Upper lobe of left lung (tissue), 6 donors: Measurements from ENCODE around the gene UACA. TPM values are rescaled to one million over a fixed set of nuclear protein-coding genes. Genes with fewer than 3 reads are reported as not detected.

ENCODE experiments used
- ATAC-seq, 2 donors: fragments of 200-7000 bp; cut with Tn5 transposase; one replicate each; pipeline ENCODE4 v1.9.1; 2022; ENCODE audit warnings: mild to moderate bottlenecking in 2 of 2, moderate library complexity in 2 of 2; ENCODE audit not compliant: low FRiP score in 2 of 2
- DNase-seq, 2 donors: peaks; one replicate each; pipeline ENCODE4 v3.0.0-alpha.2; 2019 to 2020
- H3K27ac ChIP-seq, 4 donors: fragments of 200-600 bp; sonication (generic); one replicate each; pipeline ENCODE4 v1.5.1; 2016 to 2019
- H3K27me3 ChIP-seq, 4 donors: fragments of 200-600 bp; sonication (generic); one replicate each; pipeline ENCODE4 v1.5.1; 2017 to 2019
- H3K36me3 ChIP-seq, 4 donors: fragments of 200-600 bp; sonication (generic); one replicate each; pipeline ENCODE4 v1.5.1; 2016 to 2019
- H3K4me1 ChIP-seq, 4 donors: fragments of 200-600 bp; sonication (generic); one replicate each; pipeline ENCODE4 v1.5.1; 2018 to 2019
- H3K4me3 ChIP-seq, 4 donors: fragments of 200-600 bp; sonication (generic); one replicate each; pipeline ENCODE4 v1.5.1; 2017 to 2019; ENCODE audit warnings: mild to moderate bottlenecking in 2 of 4, moderate library complexity in 1 of 4
- H3K9me3 ChIP-seq, 4 donors: fragments of 200-600 bp; sonication (generic); one replicate each; pipeline ENCODE4 v1.5.1; 2018 to 2019
- CTCF ChIP-seq, 6 experiments: fragments of 450-650 bp in 4 of 6; fragments of 200-600 bp in 2 of 6; sonication (generic) in 2 of 6; IDR thresholded peaks; one replicate each; pipeline ENCODE4 v1.5.1; 2016 to 2019; ENCODE audit warnings: antibody characterized with exemption in 6 of 6
- EP300 ChIP-seq, 4 donors: sonication (generic); formaldehyde crosslinking; IDR thresholded peaks; one replicate each; pipeline ENCODE4 v1.5.1; 2017; ENCODE audit warnings: antibody characterized with exemption in 4 of 4, control low read depth in 2 of 4
- POLR2A ChIP-seq, 4 donors: fragments of 450-650 bp; IDR thresholded peaks; one replicate each; pipeline ENCODE4 v1.5.1; 2016 to 2017; ENCODE audit warnings: antibody characterized with exemption in 4 of 4, mild to moderate bottlenecking in 2 of 4
- POLR2AphosphoS5 ChIP-seq, 2 donors: sonication (generic); formaldehyde crosslinking; IDR thresholded peaks; one replicate each; pipeline ENCODE4 v1.5.1; 2017; ENCODE audit warnings: antibody characterized with exemption in 2 of 2
- WGBS, 2 donors: methylation state at CpG; one replicate each; pipeline ENCODE4 v1.1.5; 2017 to 2018; 5-methylcytosine and 5-hydroxymethylcytosine counted together
- total RNA-seq, 6 donors: library from RNA; depleted of rRNA in 4 of 6; stranded (reverse); fragments of >200 nt in 4 of 6; gene quantifications; one replicate each; pipeline versions ENCODE4 v1.1.0 to v1.2.1, GENCODE V29; 2016 to 2021
- donor health status: DM: no; HTN: no; CAD: no; lungs with moderate emphysema.
- donor health status: DM: no; HTN: yes; CAD: no; lungs with severe emphysema.

The UACA gene
- total RNA-seq, 6 donors from 2014 or later = 23.9 to 83.8 (median 39.0) TPM

GRCh38 chr15:70632491-70633102, 130.8 kb downstream of the UACA start:
- TF ChIP-seq CTCF (IDR thresholded peaks at IDR 0.05) (no peak), POLR2A (IDR thresholded peaks at IDR 0.05) (no peak), EP300 (IDR thresholded peaks at IDR 0.05) (no peak), POLR2AphosphoS5 (IDR thresholded peaks at IDR 0.05) (no peak)
- Histone ChIP-seq H3K36me3 (no peaks in the 10 kb centered on the region), H3K27ac (no peak overlapping the region), H3K4me1 (no peaks in the 10 kb centered on the region), H3K4me3 (no peak overlapping the region), H3K9me3 (no peaks in the 10 kb centered on the region), H3K27me3 (no peaks in the 10 kb centered on the region)
- 65 to 71% methylated on average over 5 of the region's 5 CpGs for WGBS, 2 donors
- no peak for ATAC-seq
- no peak for DNase-seq

GRCh38 chr15:70632079-70632478, 131.3 kb downstream of the UACA start:
- 84 to 89% methylated on average over 4 of the region's 4 CpGs for WGBS, 2 donors
- H3K27me3 ChIP-seq = no peaks in the 10 kb centered on the region

GRCh38 chr15:70629735-70630273, 133.6 kb downstream of the UACA start:
- no peak overlapping the region for H3K27ac ChIP-seq
- WGBS, 2 donors = 87 to 91% methylated on average over 7 to 11 of the region's 11 CpGs
- no peaks in the 10 kb centered on the region for H3K9me3 ChIP-seq
- DNase-seq (peak in 1 of 2 donors; percentile 49), ATAC-seq (peak in 1 of 2 donors; percentile 54)
- H3K36me3 ChIP-seq = no peaks in the 10 kb centered on the region
- H3K27me3 ChIP-seq = no peaks in the 10 kb centered on the region
- H3K4me3 ChIP-seq = no peak overlapping the region
- no peaks in the 10 kb centered on the region for H3K4me1 ChIP-seq
- TF ChIP-seq CTCF (IDR thresholded peaks at IDR 0.05) (no peak), EP300 (IDR thresholded peaks at IDR 0.05) (no peak), POLR2A (IDR thresholded peaks at IDR 0.05) (no peak), POLR2AphosphoS5 (IDR thresholded peaks at IDR 0.05) (no peak)

More at GRCh38 chr15:70632079-70632478, 131.3 kb downstream of the UACA start:
- DNase-seq (no peak), ATAC-seq (no peak)
- no peak overlapping the region for H3K4me3 ChIP-seq
- no peaks in the 10 kb centered on the region for H3K36me3 ChIP-seq
- no peak overlapping the region for H3K27ac ChIP-seq
- H3K4me1 ChIP-seq = no peaks in the 10 kb centered on the region
- no peaks in the 10 kb centered on the region for H3K9me3 ChIP-seq
- TF ChIP-seq POLR2A (IDR thresholded peaks at IDR 0.05) = no peak
- TF ChIP-seq EP300 (IDR thresholded peaks at IDR 0.05) = no peak
- TF ChIP-seq CTCF (IDR thresholded peaks at IDR 0.05) = no peak
- TF ChIP-seq POLR2AphosphoS5 (IDR thresholded peaks at IDR 0.05) = no peak

- H3K36me3 ChIP-seq = no peaks in the 10 kb centered on the region
- no peak overlapping the region for H3K4me3 ChIP-seq
- DNase-seq = no peak
- peaks cover 0 to 5% (median 2%) of the 10 kb centered on the region in 4 donors for H3K9me3 ChIP-seq
- no peaks in the 10 kb centered on the region for H3K27me3 ChIP-seq
- 85 to 90% methylated on average over 8 of the region's 8 CpGs for WGBS, 2 donors
- TF ChIP-seq POLR2AphosphoS5 (IDR thresholded peaks at IDR 0.05) (no peak), EP300 (IDR thresholded peaks at IDR 0.05) (no peak), POLR2A (IDR thresholded peaks at IDR 0.05) (no peak), CTCF (IDR thresholded peaks at IDR 0.05) (no peak)
- no peaks in the 10 kb centered on the region for H3K4me1 ChIP-seq
- no peak for ATAC-seq
- H3K27ac ChIP-seq = no peak overlapping the region
Measured at GRCh38 chr15:70628549-70628896, 134.8 kb downstream of the UACA start.
